ENCODE data around the gene LYST. TPM values are rescaled to one million over a fixed set of nuclear protein-coding genes. Genes with fewer than 3 reads are reported as not detected.

Gene LYST
- total RNA-seq, 1 donor from 2014 or later = 7.2 TPM

DNA sequence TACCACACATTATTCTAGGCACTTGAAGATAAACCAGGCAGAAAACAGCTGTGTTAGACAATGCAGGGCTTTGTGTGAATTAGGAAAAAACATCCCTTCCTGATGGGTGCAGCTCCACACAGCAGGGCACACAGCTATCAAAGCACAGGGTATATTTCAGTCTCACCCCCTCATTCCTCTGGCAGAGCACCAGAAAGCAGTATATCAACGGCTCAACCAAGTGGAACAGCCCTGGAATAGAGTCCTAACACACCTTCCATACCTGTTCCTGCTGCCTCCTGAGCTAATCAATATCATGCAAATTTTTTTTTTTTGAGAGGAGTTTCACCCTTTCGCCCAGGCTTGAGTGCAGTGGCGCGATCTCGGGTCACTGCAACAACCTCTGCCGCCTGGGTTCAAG is 32.1 kb downstream of the LYST start:
- no peak for DNase-seq (ENCODE audit: low spot score in 2 of 2, unreplicated experiment in 2 of 2)
- H3K9me3 Mint-ChIP-seq = no peaks in the 10 kb centered on the region
- H3K4me3 Mint-ChIP-seq = no peak overlapping the region
- H3K27me3 Mint-ChIP-seq (ENCODE audit: low read depth) = no peaks in the 10 kb centered on the region
- no peaks in the 10 kb centered on the region for H3K4me1 Mint-ChIP-seq
- no peaks in the 10 kb centered on the region for H3K36me3 Mint-ChIP-seq
- TF ChIP-seq, protein P1, sequence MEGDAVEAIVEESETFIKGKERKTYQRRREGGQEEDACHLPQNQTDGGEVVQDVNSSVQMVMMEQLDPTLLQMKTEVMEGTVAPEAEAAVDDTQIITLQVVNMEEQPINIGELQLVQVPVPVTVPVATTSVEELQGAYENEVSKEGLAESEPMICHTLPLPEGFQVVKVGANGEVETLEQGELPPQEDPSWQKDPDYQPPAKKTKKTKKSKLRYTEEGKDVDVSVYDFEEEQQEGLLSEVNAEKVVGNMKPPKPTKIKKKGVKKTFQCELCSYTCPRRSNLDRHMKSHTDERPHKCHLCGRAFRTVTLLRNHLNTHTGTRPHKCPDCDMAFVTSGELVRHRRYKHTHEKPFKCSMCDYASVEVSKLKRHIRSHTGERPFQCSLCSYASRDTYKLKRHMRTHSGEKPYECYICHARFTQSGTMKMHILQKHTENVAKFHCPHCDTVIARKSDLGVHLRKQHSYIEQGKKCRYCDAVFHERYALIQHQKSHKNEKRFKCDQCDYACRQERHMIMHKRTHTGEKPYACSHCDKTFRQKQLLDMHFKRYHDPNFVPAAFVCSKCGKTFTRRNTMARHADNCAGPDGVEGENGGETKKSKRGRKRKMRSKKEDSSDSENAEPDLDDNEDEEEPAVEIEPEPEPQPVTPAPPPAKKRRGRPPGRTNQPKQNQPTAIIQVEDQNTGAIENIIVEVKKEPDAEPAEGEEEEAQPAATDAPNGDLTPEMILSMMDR (IDR thresholded peaks at IDR 0.05; ENCODE audit: unreplicated experiment) = no peak
- H3K27ac Mint-ChIP-seq = no peak overlapping the region

DNA sequence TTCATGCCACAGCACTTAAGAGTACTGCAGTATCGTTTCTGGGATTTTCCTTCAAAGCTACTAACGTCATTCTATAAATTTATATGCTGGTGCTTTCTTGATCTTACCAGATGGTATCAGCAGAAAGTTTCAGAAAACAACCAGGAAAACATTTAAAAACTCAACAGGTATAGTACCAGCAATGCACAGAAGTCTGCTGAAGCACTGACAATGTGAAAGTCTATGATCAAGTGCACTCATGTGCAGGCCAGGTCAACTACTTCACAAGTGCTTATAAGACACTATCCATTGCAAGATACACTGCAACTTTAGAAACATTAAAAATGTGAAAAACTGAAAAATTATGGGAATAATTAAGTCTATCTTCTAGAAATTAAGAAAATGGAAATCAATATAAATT is 34.7 kb downstream of the LYST start:
- TF ChIP-seq, protein P1 (IDR thresholded peaks at IDR 0.05; ENCODE audit: unreplicated experiment) = no peak

DNA sequence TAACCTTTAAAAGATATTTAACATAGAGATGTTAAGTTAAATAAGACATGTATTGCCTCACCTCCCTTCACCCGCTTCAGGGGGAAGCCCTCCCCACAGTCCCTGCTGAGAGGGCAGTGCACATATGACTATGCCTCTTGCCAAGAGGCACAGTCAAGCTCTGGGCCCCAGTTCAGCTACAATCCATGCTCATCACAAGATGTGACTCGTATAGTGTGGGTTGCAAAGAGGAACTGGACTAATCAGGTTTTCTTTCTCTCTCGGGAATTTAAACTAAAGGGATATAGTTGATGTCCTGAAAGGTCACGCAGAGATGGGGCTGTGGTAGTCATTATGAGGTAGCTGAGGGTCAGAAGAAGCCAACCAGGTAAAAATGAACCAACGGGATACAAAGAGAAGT is 35.6 kb downstream of the LYST start:
- Mint-ChIP-seq H3K36me3 (no peaks in the 10 kb centered on the region), H3K4me3 (no peak overlapping the region), H3K27ac (no peak overlapping the region), H3K27me3 (ENCODE audit: low read depth) (no peaks in the 10 kb centered on the region), H3K4me1 (no peaks in the 10 kb centered on the region), H3K9me3 (no peaks in the 10 kb centered on the region)
- TF ChIP-seq, protein P1 (IDR thresholded peaks at IDR 0.05; ENCODE audit: unreplicated experiment) = no peak
- DNase-seq (ENCODE audit: low spot score in 2 of 2, unreplicated experiment in 2 of 2) = no peak

More for the DNA sequence above, 34.7 kb downstream of the LYST start:
- H3K4me1 Mint-ChIP-seq = no peaks in the 10 kb centered on the region
- no peak overlapping the region for H3K27ac Mint-ChIP-seq
- no peaks in the 10 kb centered on the region for H3K36me3 Mint-ChIP-seq
- H3K27me3 Mint-ChIP-seq (ENCODE audit: low read depth) = no peaks in the 10 kb centered on the region
- no peak for DNase-seq (ENCODE audit: low spot score in 2 of 2, unreplicated experiment in 2 of 2)
- H3K4me3 Mint-ChIP-seq = no peak overlapping the region
- no peaks in the 10 kb centered on the region for H3K9me3 Mint-ChIP-seq

DNA sequence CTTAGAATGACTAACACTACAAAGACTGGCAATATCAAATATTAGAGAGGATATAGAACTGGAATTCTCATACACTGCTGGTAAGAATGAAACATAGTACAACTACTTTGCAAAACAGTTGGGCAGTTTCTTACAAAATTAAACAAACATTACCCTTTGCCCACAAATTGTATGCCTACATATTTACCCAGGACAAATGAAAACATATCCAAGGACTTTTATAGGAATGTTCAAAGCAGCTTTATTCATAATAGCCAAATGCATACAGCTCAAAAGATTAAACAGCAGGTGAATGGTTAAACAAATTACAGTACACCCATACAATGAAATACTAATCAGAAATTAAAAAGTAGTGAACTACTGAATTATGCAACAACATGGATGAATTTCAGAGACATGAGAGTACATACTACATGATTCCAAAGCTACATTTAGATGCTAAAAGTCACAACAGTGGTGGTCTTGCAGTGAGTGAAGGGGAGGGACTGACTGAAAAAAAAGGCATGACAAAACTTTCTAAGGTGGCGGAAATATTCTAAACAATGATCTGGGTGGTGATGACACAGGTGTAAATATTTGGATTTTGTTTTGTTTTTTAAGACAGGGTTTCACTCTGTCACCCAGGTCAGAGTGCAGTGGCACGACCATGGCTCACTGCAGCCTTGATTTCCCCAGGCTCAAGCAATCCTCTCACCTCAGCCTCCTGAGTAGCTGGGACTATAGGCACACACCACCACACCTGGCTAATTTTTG is 40.4 kb downstream of the LYST start:
- H3K27ac Mint-ChIP-seq = no peak overlapping the region
- H3K4me1 Mint-ChIP-seq = no peaks in the 10 kb centered on the region
- H3K4me3 Mint-ChIP-seq = no peak overlapping the region
- TF ChIP-seq, protein P1 (IDR thresholded peaks at IDR 0.05; ENCODE audit: unreplicated experiment) = no peak
- no peaks in the 10 kb centered on the region for H3K27me3 Mint-ChIP-seq (ENCODE audit: low read depth)
- DNase-seq (ENCODE audit: low spot score in 2 of 2, unreplicated experiment in 2 of 2) = no peak
- no peaks in the 10 kb centered on the region for H3K36me3 Mint-ChIP-seq
- H3K9me3 Mint-ChIP-seq = no peaks in the 10 kb centered on the region

DNA sequence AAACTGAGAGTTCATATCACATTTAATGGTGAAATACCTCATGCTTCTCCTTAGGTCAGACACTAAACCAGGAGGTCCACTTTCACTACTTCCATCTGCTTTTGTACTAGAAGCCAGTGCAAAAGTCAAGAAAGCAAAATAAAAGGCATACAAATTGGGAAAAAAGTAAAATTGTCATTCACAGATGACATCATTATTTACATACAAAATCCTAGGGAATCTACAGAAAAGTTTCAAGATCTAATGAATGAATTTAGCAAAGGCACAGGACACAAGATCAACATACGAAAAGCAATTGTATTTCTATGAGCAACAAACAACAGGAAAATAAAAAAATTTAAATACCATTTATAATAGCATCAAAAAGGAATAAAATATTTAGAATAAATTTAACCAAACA is 41.5 kb downstream of the LYST start:
- Mint-ChIP-seq H3K9me3 (no peaks in the 10 kb centered on the region), H3K36me3 (no peaks in the 10 kb centered on the region), H3K27me3 (ENCODE audit: low read depth) (no peaks in the 10 kb centered on the region), H3K4me1 (no peaks in the 10 kb centered on the region), H3K27ac (no peak overlapping the region), H3K4me3 (no peak overlapping the region)
- no peak for DNase-seq (ENCODE audit: low spot score in 2 of 2, unreplicated experiment in 2 of 2)
- TF ChIP-seq, protein P1 (IDR thresholded peaks at IDR 0.05; ENCODE audit: unreplicated experiment) = no peak

Data from mesothelial cell of epicardium (in vitro differentiated cells).